Subcutaneous adipose tissue (tissue), 4 donors: Measurements from ENCODE around the gene DIO2. TPM values are rescaled to one million over a fixed set of nuclear protein-coding genes. Genes with fewer than 3 reads are reported as not detected.

Experiments used
- CTCF ChIP-seq: fragments of 450-650 bp; IDR thresholded peaks from one replicate; pipeline ENCODE4 v1.5.1; 2016; ENCODE audit warnings: low read depth, mild to moderate bottlenecking, control low read depth, antibody characterized with exemption, moderate library complexity
- total RNA-seq, 4 donors: library from RNA; depleted of rRNA; stranded (reverse); fragments of >200 nt; gene quantifications; one replicate each; pipeline ENCODE4 v1.1.0, GENCODE V29; 2016

Gene DIO2
- total RNA-seq, 4 donors from 2014 or later, result 0.49 to 5.6 (median 1.2) TPM

DNA sequence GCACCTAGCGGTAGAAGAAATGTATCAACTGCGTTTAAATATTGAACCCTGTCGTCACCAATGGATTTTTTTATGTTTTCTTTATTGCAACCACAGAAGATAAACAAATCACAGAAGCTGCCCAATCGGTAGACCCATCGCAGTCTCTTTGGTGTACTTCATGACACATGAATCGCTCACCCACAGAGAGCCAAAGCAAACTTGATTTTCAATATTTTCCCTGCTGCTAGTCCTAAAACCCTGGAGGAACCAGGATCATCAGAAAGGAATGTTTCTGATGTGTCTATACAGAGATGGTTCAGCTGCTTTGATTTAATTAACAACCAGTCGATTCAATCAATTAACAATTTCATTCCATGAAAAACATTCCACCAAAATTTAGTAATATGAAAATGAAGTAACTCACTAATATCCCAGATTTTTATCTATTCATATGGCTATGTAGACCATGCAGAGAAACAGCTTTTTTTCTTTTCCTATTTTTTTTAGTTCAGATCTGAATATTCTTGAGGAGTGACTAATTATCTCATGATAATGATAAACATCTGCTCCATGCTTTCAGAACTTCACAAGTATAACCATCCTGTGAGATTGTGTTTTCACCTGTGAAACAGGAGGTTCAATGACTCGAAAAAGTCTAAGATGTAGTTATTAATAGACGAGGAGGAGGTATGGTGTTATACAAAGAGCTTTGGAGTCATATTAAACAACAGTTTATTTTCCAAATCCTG, 46.1 kb downstream of the DIO2 start:
- no peak for TF ChIP-seq CTCF

GRCh38 chr14:80152763-80153162, 58.5 kb downstream of the DIO2 start:
- no peak for TF ChIP-seq CTCF

GRCh38 chr14:80152166-80152565, 59.1 kb downstream of the DIO2 start:
- no peak for TF ChIP-seq CTCF

DNA sequence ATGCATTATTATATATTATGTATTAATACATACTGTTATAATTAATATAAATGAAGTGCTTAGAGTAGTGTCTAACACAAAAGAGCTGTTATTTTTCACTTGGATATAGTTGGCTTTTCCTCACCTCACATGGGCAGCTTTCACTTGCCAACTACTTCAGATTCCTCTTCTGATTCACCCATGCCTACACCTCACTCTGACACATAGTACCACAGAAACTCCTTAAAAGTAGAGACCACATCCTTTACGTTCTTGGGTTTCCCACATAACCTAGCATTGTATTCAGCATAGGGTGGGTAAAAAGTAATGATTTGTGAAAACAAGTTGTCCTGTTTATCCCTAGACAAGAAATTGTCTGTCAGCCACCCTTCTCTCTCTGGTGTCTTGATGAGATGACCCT, 61.0 kb downstream of the DIO2 start:
- TF ChIP-seq CTCF, result no peak
